ENCODE results near the gene ACVR2A.

Gene ACVR2A

DNA sequence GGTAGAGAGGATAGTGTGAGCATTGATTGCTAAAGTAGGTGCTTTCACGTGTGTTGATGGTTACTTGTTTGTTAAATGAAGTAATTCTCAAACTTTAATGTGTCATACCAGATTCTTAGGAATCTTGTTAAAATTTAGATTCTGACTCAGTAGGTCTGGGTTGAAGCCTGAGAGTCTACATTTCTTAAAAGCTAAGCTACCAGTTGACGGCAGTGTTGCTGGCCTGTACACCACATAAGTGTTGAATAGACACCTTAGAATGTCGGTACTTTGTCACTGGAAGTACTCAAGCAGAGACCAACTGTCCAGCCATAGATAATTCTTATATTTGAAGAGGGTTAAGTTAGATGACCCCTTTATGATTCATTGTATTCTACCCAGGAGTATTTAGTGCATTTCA, 79.8 kb downstream of the ACVR2A start:
- no peak for DNase-seq (ENCODE audit: low spot score)

DNA sequence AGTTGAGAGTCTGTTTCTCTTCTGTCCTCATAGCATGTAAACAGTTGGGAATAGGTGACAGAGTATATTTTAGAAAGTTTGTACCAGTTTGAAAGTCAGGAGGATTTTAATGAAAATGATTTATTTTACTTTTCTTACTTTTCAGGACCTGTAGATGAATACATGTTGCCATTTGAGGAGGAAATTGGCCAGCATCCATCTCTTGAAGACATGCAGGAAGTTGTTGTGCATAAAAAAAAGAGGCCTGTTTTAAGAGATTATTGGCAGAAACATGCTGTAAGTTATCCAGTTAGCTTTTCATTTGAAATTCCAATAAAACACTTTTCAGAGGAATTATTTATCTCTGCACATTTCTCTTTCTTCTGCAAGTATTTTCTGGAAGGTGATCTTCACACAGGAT, 81.1 kb downstream of the ACVR2A start:
- no peak for DNase-seq (ENCODE audit: low spot score)

DNA sequence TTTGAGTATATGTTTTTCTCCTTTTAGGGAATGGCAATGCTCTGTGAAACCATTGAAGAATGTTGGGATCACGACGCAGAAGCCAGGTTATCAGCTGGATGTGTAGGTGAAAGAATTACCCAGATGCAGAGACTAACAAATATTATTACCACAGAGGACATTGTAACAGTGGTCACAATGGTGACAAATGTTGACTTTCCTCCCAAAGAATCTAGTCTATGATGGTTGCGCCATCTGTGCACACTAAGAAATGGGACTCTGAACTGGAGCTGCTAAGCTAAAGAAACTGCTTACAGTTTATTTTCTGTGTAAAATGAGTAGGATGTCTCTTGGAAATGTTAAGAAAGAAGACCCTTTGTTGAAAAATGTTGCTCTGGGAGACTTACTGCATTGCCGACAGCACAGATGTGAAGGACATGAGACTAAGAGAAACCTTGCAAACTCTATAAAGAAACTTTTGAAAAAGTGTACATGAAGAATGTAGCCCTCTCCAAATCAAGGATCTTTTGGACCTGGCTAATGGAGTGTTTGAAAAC, 82.3 kb downstream of the ACVR2A start:
- no peak for DNase-seq (ENCODE audit: low spot score)

DNA sequence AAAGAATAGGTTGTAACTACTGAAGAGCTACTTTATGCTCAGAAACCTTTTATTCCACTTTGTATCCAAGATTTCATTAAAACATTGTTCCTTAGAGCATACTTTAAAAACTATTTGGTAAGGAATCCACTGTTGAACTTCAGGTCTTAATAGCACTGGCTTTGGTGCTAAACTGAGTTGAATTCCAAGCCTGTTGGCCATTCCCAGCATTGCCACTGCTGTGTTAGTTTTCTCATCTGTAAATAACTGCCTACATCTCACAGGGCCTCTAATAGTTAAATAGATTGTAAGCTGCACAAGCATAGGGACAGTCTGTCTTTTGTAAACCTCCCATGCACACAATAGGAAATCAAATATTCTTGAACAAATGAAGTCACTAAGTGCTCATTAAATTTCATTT, 89.1 kb downstream of the ACVR2A start:
- DNase-seq (ENCODE audit: low spot score) = no peak

DNA sequence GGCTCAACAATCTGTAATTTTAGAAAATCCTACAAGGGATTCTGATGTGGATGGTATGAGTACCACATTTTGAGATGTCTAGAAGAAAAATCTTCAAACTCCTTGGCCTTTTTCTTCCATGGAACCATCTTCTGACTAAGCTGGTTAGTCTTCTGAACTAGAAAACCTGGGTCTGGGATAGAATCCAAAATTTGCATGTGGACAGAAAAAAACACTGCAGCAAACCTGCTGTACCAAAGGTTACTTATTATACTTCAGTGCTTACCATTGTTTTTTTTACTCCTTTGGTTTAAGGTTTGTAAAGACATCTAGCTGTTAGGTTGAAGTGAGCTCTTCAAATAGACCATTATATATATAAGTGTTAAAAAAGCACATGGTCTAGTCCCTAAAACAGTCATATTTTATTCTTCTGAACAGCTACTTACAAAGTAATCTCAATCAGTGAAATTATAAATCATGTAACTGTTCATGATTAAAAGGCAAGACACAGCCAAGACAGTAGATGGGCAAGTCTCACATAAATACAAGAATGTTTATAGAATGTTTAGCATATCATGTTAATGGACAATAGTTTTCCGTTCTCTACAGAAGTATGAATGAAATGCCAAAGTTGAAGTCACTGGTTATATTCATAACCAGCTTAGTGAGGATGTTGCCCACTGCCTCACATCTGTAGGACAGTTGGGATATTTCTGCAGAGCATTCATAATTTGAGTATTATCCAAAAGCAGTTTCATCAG, 90.2 kb downstream of the ACVR2A start:
- no peak for DNase-seq (ENCODE audit: low spot score)

DNA sequence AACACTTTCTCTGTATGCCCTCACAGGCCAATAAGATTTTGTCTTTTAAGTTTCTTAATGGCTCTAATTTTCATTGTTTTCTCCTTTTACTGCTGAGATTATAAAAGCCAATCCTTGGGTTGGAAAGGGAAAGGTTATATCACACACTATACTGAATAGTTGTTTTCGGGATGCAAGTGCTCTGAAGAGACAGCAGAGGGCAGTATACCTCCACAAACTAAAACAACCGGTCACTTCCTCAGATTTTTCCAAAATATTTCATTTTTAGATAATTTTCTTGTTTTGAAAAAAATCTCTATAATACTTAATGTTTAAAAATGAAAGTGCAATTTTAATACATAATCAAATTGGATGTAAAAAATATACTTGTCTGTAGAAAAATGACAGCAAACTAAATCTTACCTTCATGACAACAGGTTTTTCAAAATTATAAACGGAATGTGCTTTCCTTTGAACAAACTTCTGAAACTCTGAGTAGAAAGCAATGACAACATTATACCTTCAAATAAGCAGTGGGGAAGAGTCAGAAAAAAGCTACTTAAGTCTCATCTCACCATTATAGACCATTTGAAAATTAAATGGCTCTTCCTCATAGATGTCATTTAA, 93.0 kb downstream of the ACVR2A start:
- peak; percentile 10 for DNase-seq (ENCODE audit: low spot score)

DNA sequence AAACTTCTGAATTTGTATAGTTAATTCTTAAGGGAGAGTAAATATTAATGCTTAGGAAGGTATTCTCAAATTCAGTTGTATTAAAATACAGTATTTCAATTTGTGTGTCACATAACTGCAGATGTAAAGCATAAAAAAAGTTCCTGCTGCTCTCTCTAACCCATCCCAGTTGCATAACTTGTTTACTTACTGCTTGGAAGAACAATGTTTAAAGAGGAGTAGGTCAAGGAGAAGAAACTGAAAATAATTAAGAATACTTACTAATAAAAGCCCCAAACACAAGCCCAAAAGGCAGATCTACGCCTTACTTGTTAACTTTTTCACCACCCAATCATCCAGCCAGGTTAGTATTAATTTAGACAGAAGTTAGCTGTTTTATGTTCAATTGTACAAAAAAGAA, 94.5 kb downstream of the ACVR2A start:
- no peak for DNase-seq (ENCODE audit: low spot score)

DNA sequence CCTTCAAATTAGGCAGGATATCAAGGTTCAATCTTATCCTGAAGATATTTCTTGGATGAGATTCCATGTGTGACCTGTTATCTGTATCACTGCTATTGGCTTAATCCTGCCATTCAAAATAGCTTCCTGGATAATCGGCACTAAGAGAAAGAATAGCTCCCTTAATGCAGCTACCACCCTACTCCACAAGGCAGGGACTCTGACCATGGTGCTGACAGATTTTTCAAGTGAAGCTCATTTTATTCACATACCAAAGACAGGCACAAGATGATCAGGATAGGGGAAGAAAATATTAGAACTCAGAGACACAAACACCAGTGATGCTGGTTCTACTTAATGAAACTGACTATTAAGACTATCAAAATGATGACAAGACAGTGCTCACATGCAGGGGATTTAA, 100.8 kb downstream of the ACVR2A start:
- DNase-seq (ENCODE audit: low spot score) = peak; percentile 4

DNA sequence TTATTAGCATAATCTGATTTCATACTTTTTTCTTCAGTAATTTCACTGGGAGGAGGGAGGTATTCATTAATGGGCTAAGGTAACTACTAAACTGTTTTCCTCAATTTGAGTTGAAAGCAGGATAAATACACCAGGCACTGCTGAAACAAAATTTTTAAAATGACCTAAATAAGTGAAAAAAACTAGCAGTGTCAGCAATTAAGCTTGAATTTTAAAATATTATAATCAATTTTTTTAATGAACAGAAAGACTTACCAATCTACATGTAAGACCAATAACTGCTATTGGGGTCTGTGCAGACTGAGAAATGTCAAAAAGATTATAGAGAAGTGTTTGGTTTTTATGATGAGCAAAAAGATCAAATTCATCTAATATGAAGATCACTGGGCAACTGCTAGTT, 107.3 kb downstream of the ACVR2A start:
- DNase-seq (ENCODE audit: low spot score) = no peak

DNA sequence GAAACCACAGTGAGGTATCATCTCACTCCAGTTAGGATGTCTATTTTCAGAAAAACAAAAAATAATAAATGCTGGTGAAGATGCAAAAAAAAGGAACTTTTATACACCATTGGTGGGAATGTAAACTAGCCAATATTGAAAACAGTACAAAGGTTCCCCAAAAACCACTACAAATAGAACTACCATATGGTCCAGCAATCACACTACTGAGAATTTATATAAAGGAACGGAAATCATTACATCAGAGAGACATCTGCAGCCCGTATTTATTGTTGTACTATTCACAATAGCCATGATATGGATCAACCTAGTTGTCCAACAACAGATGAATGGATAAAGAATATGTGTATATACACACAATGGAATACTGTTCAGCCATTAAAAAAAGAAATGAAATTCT, 123.7 kb downstream of the ACVR2A start:
- no peak for DNase-seq (ENCODE audit: low spot score)

DNA sequence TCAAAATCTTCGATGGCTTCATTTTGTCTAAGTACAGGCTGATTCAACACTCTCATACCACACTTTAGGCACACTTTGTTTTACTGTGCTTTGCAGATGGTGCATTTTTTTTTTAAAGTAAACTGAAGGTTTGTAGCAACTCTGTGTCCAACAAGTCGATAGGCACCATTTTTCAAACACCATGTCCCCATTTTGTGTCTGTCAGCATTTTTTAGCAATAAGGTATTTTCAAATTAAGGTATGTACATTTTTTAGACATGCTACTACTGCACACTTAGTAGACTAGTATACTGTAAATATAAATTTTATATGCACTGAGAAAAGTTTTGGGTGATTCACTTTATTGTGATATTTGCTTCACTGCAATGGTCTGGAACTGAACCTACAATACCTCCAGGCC, 131.3 kb downstream of the ACVR2A start:
- DNase-seq (ENCODE audit: low spot score) = no peak

DNA sequence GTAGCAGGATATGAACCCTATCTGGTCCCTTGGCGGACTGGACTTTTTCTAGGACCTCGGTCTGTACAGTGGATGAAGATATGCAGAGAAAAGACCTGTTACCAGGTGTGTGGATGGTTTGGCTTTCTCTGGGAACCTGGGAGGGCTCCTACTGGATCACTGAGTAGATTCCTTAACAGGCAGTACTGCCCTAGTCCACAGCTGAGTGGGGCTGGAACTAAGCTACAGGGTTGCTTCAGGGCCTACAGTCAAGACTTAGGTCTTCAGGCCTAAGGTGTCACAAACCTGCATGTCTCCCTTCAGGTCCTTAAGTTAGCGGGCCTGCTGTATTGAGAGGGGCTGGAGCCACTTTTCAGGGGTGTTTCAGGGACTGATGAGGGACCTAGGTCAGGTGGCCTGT, 132.8 kb downstream of the ACVR2A start:
- no peak for DNase-seq (ENCODE audit: low spot score)
